Measurements from ENCODE around the gene RNASET2. TPM values are rescaled to one million over a fixed set of nuclear protein-coding genes. Genes with fewer than 3 reads are reported as not detected.

Gene RNASET2
- total RNA-seq, 1 donor from 2014 or later, result 32.3 TPM

- Mint-ChIP-seq H3K4me1 (ENCODE audit: unreplicated experiment) (no peaks in the 10 kb centered on the region), H3K4me3 (no peak overlapping the region), H3K27me3 (no peaks in the 10 kb centered on the region), H3K27ac (no peak overlapping the region), H3K36me3 (peaks cover 18% of the 10 kb centered on the region), H3K9me3 (no peaks in the 10 kb centered on the region)
- DNase-seq (ENCODE audit: extremely low spot score, unreplicated experiment), result no peak
- TF ChIP-seq CTCF (conservative IDR thresholded peaks at IDR 0.05), result no peak
Measured at GRCh38 chr6:166976636-166977035, 20.3 kb upstream of the RNASET2 start.

- no peak overlapping the region for H3K27ac Mint-ChIP-seq
- peaks cover 18% of the 10 kb centered on the region for H3K36me3 Mint-ChIP-seq
- no peak for TF ChIP-seq CTCF (conservative IDR thresholded peaks at IDR 0.05)
Measured at GRCh38 chr6:166972101-166972500, 15.8 kb upstream of the RNASET2 start.

GRCh38 chr6:166971271-166971670 lies 14.9 kb upstream of the RNASET2 start:
- Mint-ChIP-seq H3K4me3 (no peak overlapping the region), H3K27me3 (no peaks in the 10 kb centered on the region), H3K4me1 (ENCODE audit: unreplicated experiment) (peaks cover 9% of the 10 kb centered on the region), H3K36me3 (peaks cover 21% of the 10 kb centered on the region), H3K27ac (no peak overlapping the region), H3K9me3 (peaks cover 22% of the 10 kb centered on the region)
- TF ChIP-seq CTCF (conservative IDR thresholded peaks at IDR 0.05), result no peak
- DNase-seq (ENCODE audit: extremely low spot score, unreplicated experiment), result no peak

More at GRCh38 chr6:166972101-166972500, 15.8 kb upstream of the RNASET2 start:
- Mint-ChIP-seq H3K4me1 (ENCODE audit: unreplicated experiment) (peaks cover 9% of the 10 kb centered on the region), H3K27me3 (no peaks in the 10 kb centered on the region), H3K9me3 (peaks cover 15% of the 10 kb centered on the region), H3K4me3 (no peak overlapping the region)
- no peak for DNase-seq (ENCODE audit: extremely low spot score, unreplicated experiment)

- Mint-ChIP-seq H3K27me3 (no peaks in the 10 kb centered on the region), H3K9me3 (peaks cover 25% of the 10 kb centered on the region), H3K27ac (no peak overlapping the region), H3K36me3 (peaks cover 23% of the 10 kb centered on the region), H3K4me1 (ENCODE audit: unreplicated experiment) (peaks cover 9% of the 10 kb centered on the region), H3K4me3 (no peak overlapping the region)
- no peak for TF ChIP-seq CTCF (conservative IDR thresholded peaks at IDR 0.05)
- no peak for DNase-seq (ENCODE audit: extremely low spot score, unreplicated experiment)
Measured at GRCh38 chr6:166970776-166971175, 14.4 kb upstream of the RNASET2 start.

- no peak for DNase-seq (ENCODE audit: extremely low spot score, unreplicated experiment)
- H3K36me3 Mint-ChIP-seq, result peaks cover 23% of the 10 kb centered on the region
- peaks cover 25% of the 10 kb centered on the region for H3K9me3 Mint-ChIP-seq
- H3K4me3 Mint-ChIP-seq, result no peak overlapping the region
- no peak for TF ChIP-seq CTCF (conservative IDR thresholded peaks at IDR 0.05)
- peaks cover 9% of the 10 kb centered on the region for H3K4me1 Mint-ChIP-seq (ENCODE audit: unreplicated experiment)
- no peaks in the 10 kb centered on the region for H3K27me3 Mint-ChIP-seq
- no peak overlapping the region for H3K27ac Mint-ChIP-seq
Measured at GRCh38 chr6:166970091-166970490, 13.7 kb upstream of the RNASET2 start.
